Small intestine (tissue), 7 donors: ENCODE measurements around the gene NFE2L1. TPM values are rescaled to one million over a fixed set of nuclear protein-coding genes. Genes with fewer than 3 reads are reported as not detected.
A peak's percentile ranks its signal among the peaks of the same experiment; 100 is the strongest.

Source experiments
- DNase-seq, 2 donors: peaks; one replicate each; pipeline versions ENCODE4 v3.0.0 to v3.0.0-alpha.2; 2013
- FAIRE-seq: peaks from 2 replicates; lab custom pipeline; 2012; peaks lifted over from hg19 to GRCh38; lab: Jason Lieb, UNC
- H3K27ac ChIP-seq, 3 donors: one replicate each; pipeline ENCODE4 v1.5.1; 2013; ENCODE audit warnings: low read length in 2 of 3, mild to moderate bottlenecking in 2 of 3, control low read depth in 1 of 3, inconsistent platforms in 1 of 3, low read depth in 1 of 3, moderate library complexity in 1 of 3
- H3K27me3 ChIP-seq, 3 donors: one replicate each; pipeline ENCODE4 v1.6.1; 2013; ENCODE audit warnings: low read length in 3 of 3, inconsistent platforms in 1 of 3; ENCODE audit not compliant: control insufficient read depth in 3 of 3, insufficient read depth in 3 of 3
- H3K36me3 ChIP-seq, 3 donors: one replicate each; pipeline ENCODE4 v1.6.1; 2013; ENCODE audit warnings: low read length in 3 of 3, inconsistent platforms in 1 of 3, low read depth in 1 of 3, mild to moderate bottlenecking in 1 of 3, moderate library complexity in 1 of 3; ENCODE audit not compliant: control insufficient read depth in 3 of 3, insufficient read depth in 2 of 3
- H3K4me1 ChIP-seq, 3 donors: one replicate each; pipeline ENCODE4 v1.6.1; 2013; ENCODE audit warnings: low read length in 2 of 3, inconsistent platforms in 1 of 3, low read depth in 1 of 3, mild to moderate bottlenecking in 1 of 3, moderate library complexity in 1 of 3; ENCODE audit not compliant: control insufficient read depth in 3 of 3, insufficient read depth in 2 of 3
- H3K4me3 ChIP-seq, 3 donors: one replicate each; pipeline ENCODE4 v1.5.1; 2013; ENCODE audit warnings: low read length in 3 of 3, control low read depth in 1 of 3, inconsistent platforms in 1 of 3, low read depth in 1 of 3, mild to moderate bottlenecking in 1 of 3, moderate library complexity in 1 of 3
- H3K9me3 ChIP-seq, 2 donors: one replicate each; pipeline ENCODE4 v1.6.1; 2013; ENCODE audit warnings: low read depth in 1 of 2, low read length in 1 of 2; ENCODE audit not compliant: control insufficient read depth in 2 of 2, insufficient read depth in 1 of 2
- WGBS, 3 donors: extraction: QIAGEN DNeasy Blood & Tissue Kit; methylation state at CpG; one replicate each; pipeline ENCODE4 v1.1.7; 2013; 5-methylcytosine and 5-hydroxymethylcytosine counted together
- polyA plus RNA-seq, 4 donors: library from polyadenylated mRNA; stranded (reverse) in 3 of 4; unstranded in 1 of 4; fragments of 200-250 nt in 3 of 4; fragments of 120-200 nt in 1 of 4; gene quantifications; one replicate each; pipeline versions ENCODE4 v1.2.1 to v1.2.3, GENCODE V29; 2013
- donor health status: healthy with polysubstance abuse.
- donor health status: control.
- donor health status: control.
- donor health status: Bipolar disorder and iron deficiency.
- donor health status: healthy.

NFE2L1 gene
- polyA plus RNA-seq, 4 donors: 52.1 to 110 (median 74.6) TPM

- Histone ChIP-seq H3K4me3 (peak overlapping the region; percentile 49 to 88 (median 68)), H3K27me3 (no peaks in the 10 kb centered on the region), H3K4me1 (peaks cover 6 to 33% (median 16%) of the 10 kb centered on the region in 3 donors), H3K27ac (peak overlapping the region; percentile 92 to 97 (median 92)), H3K36me3 (peaks cover 0 to 19% (median 0%) of the 10 kb centered on the region in 3 donors), H3K9me3 (no peaks in the 10 kb centered on the region)
- WGBS, 3 donors: 6 to 12% (median 11%) methylated on average over 26 of the region's 26 CpGs
- no peak for FAIRE-seq
- peak in 1 of 2 donors; percentile 20 for DNase-seq
These were observed 932 bp upstream of the NFE2L1 start for GRCh38 chr17:48047113-48047740.

DNA sequence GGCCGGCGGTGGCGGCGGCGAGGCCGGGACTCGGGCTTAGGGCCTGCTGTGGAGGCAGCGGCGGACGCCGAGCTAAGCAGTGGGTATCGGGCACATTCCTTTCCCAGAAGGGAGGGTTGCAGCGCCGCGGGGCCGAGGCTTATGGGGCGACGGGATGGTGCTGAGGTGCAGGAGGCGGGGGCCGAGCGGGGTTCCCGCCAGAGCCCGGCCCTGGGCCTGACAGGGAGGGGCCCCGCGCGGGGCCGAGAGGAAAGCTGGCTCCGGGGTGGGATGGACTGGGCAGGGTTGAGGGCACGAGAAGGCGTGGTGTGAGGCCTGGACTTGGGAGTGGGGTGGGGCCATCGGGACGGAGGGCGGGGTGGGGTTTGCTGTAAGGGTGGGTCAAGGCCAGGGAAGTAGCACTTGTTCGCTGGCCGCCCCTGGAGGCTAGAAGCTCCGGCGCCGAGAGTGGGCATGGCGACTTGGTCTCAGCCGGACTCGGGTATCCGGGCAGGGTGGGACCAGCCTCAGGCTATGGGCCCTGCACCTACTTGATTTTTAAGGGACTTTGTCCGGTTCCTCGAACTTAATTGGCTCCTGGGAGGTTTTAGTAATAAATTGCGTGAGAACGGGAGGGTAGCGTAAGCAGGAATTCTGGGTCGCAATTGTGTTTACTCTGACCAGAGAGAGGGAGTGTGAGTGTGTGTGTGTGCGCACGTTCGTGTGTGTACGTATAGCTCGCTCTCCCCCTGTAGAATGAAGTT, 396 bp downstream of the NFE2L1 start:
- DNase-seq (peak in 1 of 2 donors; percentile 94), FAIRE-seq (no peak)
- Histone ChIP-seq H3K4me3 (peak overlapping the region; percentile 78 to 88 (median 84)), H3K4me1 (peaks cover 7 to 47% (median 29%) of the 10 kb centered on the region in 3 donors), H3K27me3 (no peaks in the 10 kb centered on the region), H3K27ac (peak overlapping the region; percentile 82 to 95 (median 94)), H3K9me3 (no peaks in the 10 kb centered on the region), H3K36me3 (peaks cover 0 to 33% (median 2%) of the 10 kb centered on the region in 3 donors)
- WGBS, 3 donors: 0 to 1% (median 1%) methylated on average over 45 to 53 of the region's 53 CpGs

DNA sequence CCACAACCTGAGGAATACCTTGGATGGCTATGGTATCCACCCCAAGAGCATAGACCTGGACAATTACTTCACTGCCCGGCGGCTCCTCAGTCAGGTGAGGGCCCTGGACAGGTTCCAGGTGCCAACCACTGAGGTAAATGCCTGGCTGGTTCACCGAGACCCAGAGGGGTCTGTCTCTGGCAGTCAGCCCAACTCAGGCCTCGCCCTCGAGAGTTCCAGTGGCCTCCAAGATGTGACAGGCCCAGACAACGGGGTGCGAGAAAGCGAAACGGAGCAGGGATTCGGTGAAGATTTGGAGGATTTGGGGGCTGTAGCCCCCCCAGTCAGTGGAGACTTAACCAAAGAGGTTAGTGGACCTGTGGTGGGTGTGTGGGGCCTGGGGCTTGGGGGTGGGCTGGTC, 3.1 kb downstream of the NFE2L1 start:
- WGBS, 3 donors: 60 to 70% (median 70%) methylated on average over 10 of the region's 10 CpGs
- no peaks in the 10 kb centered on the region for H3K27me3 ChIP-seq
- H3K4me1 ChIP-seq: peaks cover 7 to 64% (median 38%) of the 10 kb centered on the region in 3 donors
- peak overlapping the region in 2 of 3 donors; percentile 45 to 46 for H3K27ac ChIP-seq
- H3K36me3 ChIP-seq: peaks cover 3 to 60% (median 14%) of the 10 kb centered on the region in 3 donors
- no peak for FAIRE-seq
- H3K9me3 ChIP-seq: no peaks in the 10 kb centered on the region
- H3K4me3 ChIP-seq: peak overlapping the region in 1 of 3 donors; percentile 43
- DNase-seq: no peak

DNA sequence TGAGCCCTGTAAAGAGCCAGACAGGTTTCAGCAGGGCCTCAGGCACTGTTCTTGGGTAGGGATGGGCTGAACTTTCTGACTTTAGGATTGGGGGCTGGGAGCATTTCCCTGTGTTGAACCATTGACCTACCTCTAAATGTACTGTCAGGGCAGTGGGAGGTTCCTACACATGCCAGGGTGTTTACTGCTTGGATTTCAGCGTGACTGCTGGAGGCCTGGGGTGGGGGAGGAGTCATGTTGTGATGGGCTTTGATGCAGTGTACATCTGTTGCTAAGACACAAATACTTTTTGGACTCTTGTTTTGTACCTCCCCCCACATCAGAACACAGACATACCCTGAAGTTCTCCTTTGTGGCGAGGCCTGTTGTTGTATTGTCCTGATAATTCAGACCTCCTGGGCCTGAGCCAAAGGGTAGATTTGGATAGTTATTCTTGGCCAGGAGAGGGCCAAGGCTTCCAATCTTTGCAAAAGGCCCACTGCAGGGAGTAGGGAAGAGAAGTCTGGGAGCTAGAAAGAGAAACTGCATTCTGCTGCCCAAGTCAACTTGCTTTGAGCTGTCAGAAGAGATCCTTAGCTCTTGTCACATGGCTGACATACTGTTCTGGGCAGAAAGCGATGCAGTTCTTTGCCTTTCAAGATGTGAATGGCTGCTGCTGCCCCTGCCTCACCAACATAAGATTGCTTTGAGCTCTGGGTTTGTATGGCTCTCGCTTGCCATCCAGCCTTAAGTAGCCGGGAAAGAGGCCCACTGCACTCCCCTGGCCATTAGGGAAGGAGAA, 3.7 kb downstream of the NFE2L1 start:
- no peak for FAIRE-seq

DNA sequence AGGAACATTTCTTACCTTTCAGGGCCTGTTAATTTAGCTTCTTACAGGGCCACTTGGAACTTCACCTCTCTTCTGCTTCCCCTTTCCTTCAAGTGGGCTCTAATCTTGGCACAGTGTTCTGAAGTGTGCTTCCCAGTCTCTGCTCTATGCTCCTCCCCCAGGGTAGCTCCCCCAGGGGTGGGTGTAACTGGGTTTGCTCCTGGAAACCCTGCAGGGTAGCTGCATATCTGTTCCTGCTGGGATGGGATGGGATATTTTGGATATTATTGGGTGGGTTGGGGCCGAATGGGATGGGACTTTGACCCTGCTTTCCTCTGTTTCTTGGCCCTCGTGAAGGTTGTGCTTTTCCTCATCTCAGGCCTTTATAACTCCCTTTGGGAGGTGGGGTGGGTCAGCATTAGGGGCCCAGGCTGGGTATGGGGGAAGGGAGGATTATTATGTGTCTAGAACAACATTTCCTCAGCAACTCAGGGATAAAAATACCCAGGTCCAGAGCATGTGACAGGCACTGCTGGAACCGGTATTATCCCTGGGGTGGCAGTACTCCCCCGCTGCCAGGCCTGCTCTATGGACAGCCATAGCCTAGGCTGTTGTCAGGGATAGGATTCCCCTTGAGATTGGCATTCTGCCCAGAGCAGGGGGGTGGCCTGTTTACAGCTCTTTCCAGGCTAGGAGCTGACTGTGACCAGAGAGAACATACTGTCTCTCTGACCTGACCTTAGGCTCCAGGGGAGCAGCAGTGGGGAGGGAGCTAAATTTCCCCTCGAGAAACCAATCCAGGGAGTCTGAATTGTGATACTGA, 5.0 kb downstream of the NFE2L1 start:
- FAIRE-seq: no peak
- peak overlapping the region in 2 of 3 donors; percentile 9 to 43 for H3K4me3 ChIP-seq
- 30 to 48% (median 31%) methylated on average over 5 of the region's 5 CpGs for WGBS, 3 donors

More for the DNA sequence above, 3.7 kb downstream of the NFE2L1 start:
- H3K36me3 ChIP-seq: peaks cover 3 to 66% (median 18%) of the 10 kb centered on the region in 3 donors
- 48 to 59% (median 49%) methylated on average over 5 of the region's 5 CpGs for WGBS, 3 donors
- no peaks in the 10 kb centered on the region for H3K9me3 ChIP-seq
- DNase-seq: peak; percentile 33 to 46
- H3K27ac ChIP-seq: peak overlapping the region in 2 of 3 donors; percentile 19 to 46
- H3K4me3 ChIP-seq: peak overlapping the region in 1 of 3 donors; percentile 43
- peaks cover 7 to 59% (median 37%) of the 10 kb centered on the region in 3 donors for H3K4me1 ChIP-seq
- no peaks in the 10 kb centered on the region for H3K27me3 ChIP-seq

GRCh38 chr17:48053758-48054237, 5.6 kb downstream of the NFE2L1 start:
- Histone ChIP-seq H3K27ac (peak overlapping the region in 1 of 3 donors; percentile 69), H3K4me3 (no peak overlapping the region), H3K9me3 (no peaks in the 10 kb centered on the region), H3K27me3 (no peaks in the 10 kb centered on the region), H3K4me1 (peaks cover 7 to 55% (median 34%) of the 10 kb centered on the region in 3 donors), H3K36me3 (peaks cover 7 to 85% (median 34%) of the 10 kb centered on the region in 3 donors)
- 51 to 68% (median 61%) methylated on average over 5 to 6 of the region's 6 CpGs for WGBS, 3 donors
- DNase-seq: no peak
- no peak for FAIRE-seq

More for the DNA sequence above, 5.0 kb downstream of the NFE2L1 start:
- Histone ChIP-seq H3K27me3 (no peaks in the 10 kb centered on the region), H3K36me3 (peaks cover 7 to 79% (median 28%) of the 10 kb centered on the region in 3 donors), H3K9me3 (no peaks in the 10 kb centered on the region), H3K27ac (peak overlapping the region in 1 of 3 donors; percentile 69), H3K4me1 (peaks cover 7 to 55% (median 34%) of the 10 kb centered on the region in 3 donors)
- DNase-seq: peak in 1 of 2 donors; percentile 29

- DNase-seq: peak in 1 of 2 donors; percentile 59
- Histone ChIP-seq H3K9me3 (no peaks in the 10 kb centered on the region), H3K27ac (peak overlapping the region in 1 of 3 donors; percentile 69), H3K4me1 (peaks cover 7 to 55% (median 34%) of the 10 kb centered on the region in 3 donors), H3K27me3 (no peaks in the 10 kb centered on the region), H3K36me3 (peaks cover 7 to 92% (median 40%) of the 10 kb centered on the region in 3 donors), H3K4me3 (peak overlapping the region in 1 of 3 donors; percentile 4)
- 62 to 85% (median 78%) methylated on average over 29 to 34 of the region's 34 CpGs for whole genome bisulfite sequencing, 3 donors
- no peak for FAIRE-seq
These were observed 6.4 kb downstream of the NFE2L1 start for GRCh38 chr17:48054238-48055185.
